ENCODE data around the gene RPS6KA3. TPM values are rescaled to one million over a fixed set of nuclear protein-coding genes. Genes with fewer than 3 reads are reported as not detected.

RPS6KA3 gene
- total RNA-seq, 2 experiments from 2014 or later, result 60.5 to 79.9 TPM

- Mint-ChIP-seq H3K9me3 (ENCODE audit: low read depth) (no peaks in the 10 kb centered on the region), H3K4me3 (no peak overlapping the region), H3K27me3 (peaks cover 31% of the 10 kb centered on the region), H3K27ac (no peak overlapping the region), H3K36me3 (no peaks in the 10 kb centered on the region), H3K4me1 (peaks cover 12% of the 10 kb centered on the region)
- ATAC-seq, result no peak
- CTCF ChIA-PET, result no interaction called here
- no peak for DNase-seq
These were observed 150.6 kb downstream of the RPS6KA3 start for GRCh38 chrX:20116087-20116576.

- Mint-ChIP-seq H3K4me1 (peaks cover 9% of the 10 kb centered on the region), H3K36me3 (no peaks in the 10 kb centered on the region), H3K27me3 (peaks cover 18% of the 10 kb centered on the region), H3K9me3 (ENCODE audit: low read depth) (no peaks in the 10 kb centered on the region), H3K4me3 (no peak overlapping the region), H3K27ac (no peak overlapping the region)
- no peak for ATAC-seq
- DNase-seq, result no peak
- CTCF ChIA-PET, result no interaction called here
These were observed 154.5 kb downstream of the RPS6KA3 start for GRCh38 chrX:20112022-20112774.

- H3K27ac Mint-ChIP-seq, result no peak overlapping the region
- no peaks in the 10 kb centered on the region for H3K36me3 Mint-ChIP-seq
- no peak overlapping the region for H3K4me3 Mint-ChIP-seq
- CTCF ChIA-PET, result no interaction called here
- no peak for DNase-seq
- no peaks in the 10 kb centered on the region for H3K9me3 Mint-ChIP-seq (ENCODE audit: low read depth)
- peaks cover 8% of the 10 kb centered on the region for H3K4me1 Mint-ChIP-seq
- ATAC-seq, result no peak
- peaks cover 17% of the 10 kb centered on the region for H3K27me3 Mint-ChIP-seq
These were observed 155.4 kb downstream of the RPS6KA3 start for GRCh38 chrX:20111271-20111670.

GRCh38 chrX:20101934-20102581, 164.7 kb downstream of the RPS6KA3 start:
- Mint-ChIP-seq H3K9me3 (ENCODE audit: low read depth) (no peaks in the 10 kb centered on the region), H3K27me3 (no peaks in the 10 kb centered on the region), H3K36me3 (no peaks in the 10 kb centered on the region), H3K4me1 (no peaks in the 10 kb centered on the region), H3K27ac (no peak overlapping the region), H3K4me3 (no peak overlapping the region)
- DNase-seq, result no peak
- ATAC-seq, result no peak
- CTCF ChIA-PET, result no interaction called here

Other genes starting within 250 kb of the RPS6KA3 start
- under 1 TPM; 0.15 to 0.40 TPM for gene MAP7D2, start 150.0 kb downstream of the RPS6KA3 start, total RNA-seq
- gene EIF1AX, start 125.1 kb downstream of the RPS6KA3 start, total RNA-seq, result 10 to 100 TPM; 58.4 to 83.6 TPM